NCI-H2171 treated with DMSO at 0.1 percent for 48 hours (cell line): ENCODE data around the gene ZNF750.

Experiments used
- DNase-seq: peaks from one replicate; lab custom pipeline; 2025; lab: John Stamatoyannopoulos, UW

Gene ZNF750

GRCh38 chr17:82859431-82860403 lies 19.9 kb upstream of the ZNF750 start:
- no peak for DNase-seq

- DNase-seq: no peak
Measured at GRCh38 chr17:82858376-82859126, 18.7 kb upstream of the ZNF750 start.

- no peak for DNase-seq
Measured at GRCh38 chr17:82856361-82856760, 16.5 kb upstream of the ZNF750 start.

- no peak for DNase-seq
Measured at GRCh38 chr17:82854226-82854625, 14.4 kb upstream of the ZNF750 start.

- DNase-seq: no peak
Measured at GRCh38 chr17:82851381-82851780, 11.6 kb upstream of the ZNF750 start.

- no peak for DNase-seq
Measured at GRCh38 chr17:82849076-82849945, 9.5 kb upstream of the ZNF750 start.

GRCh38 chr17:82848022-82848592 lies 8.3 kb upstream of the ZNF750 start:
- DNase-seq: no peak

- DNase-seq: no peak
Measured at GRCh38 chr17:82846061-82846691, 6.4 kb upstream of the ZNF750 start.

- DNase-seq: no peak
Measured at GRCh38 chr17:82845163-82845807, 5.5 kb upstream of the ZNF750 start.

- DNase-seq: no peak
Measured at GRCh38 chr17:82844796-82845162, 5.0 kb upstream of the ZNF750 start.

- DNase-seq: no peak
Measured at GRCh38 chr17:82843904-82844680, 4.3 kb upstream of the ZNF750 start.

GRCh38 chr17:82841921-82842596 lies 2.2 kb upstream of the ZNF750 start:
- DNase-seq: no peak

- DNase-seq: peak; percentile 55
Measured at GRCh38 chr17:82840431-82840831, 609 bp upstream of the ZNF750 start.

- no peak for DNase-seq
Measured at GRCh38 chr17:82838386-82839063, 1.3 kb downstream of the ZNF750 start.

GRCh38 chr17:82837586-82838320 lies 2.1 kb downstream of the ZNF750 start:
- DNase-seq: no peak

GRCh38 chr17:82836823-82837357 lies 2.9 kb downstream of the ZNF750 start:
- peak; percentile 58 for DNase-seq

GRCh38 chr17:82835766-82836512 lies 3.9 kb downstream of the ZNF750 start:
- peak; percentile 90 for DNase-seq
